Naive B cell (primary cell): ENCODE measurements around the gene TSHR. TPM values are rescaled to one million over a fixed set of nuclear protein-coding genes. Genes with fewer than 3 reads are reported as not detected.

ENCODE experiments used
- ATAC-seq, 2 donors: fragments of 150-1000 bp; cut with Tn5 transposase; 2 replicates each; pipeline ENCODE4 v1.10.0; 2021; ENCODE audit warnings: low read depth in 2 of 2, mild to moderate bottlenecking in 2 of 2, moderate library complexity in 2 of 2
- DNase-seq: peaks from one replicate; pipeline ENCODE4 v3.0.0; 2022
- H3K27ac Mint-ChIP-seq, 6 donors: one replicate each; pipeline ENCODE4 v1.8.0; 2020 to 2022; ENCODE audit warnings: mild to moderate bottlenecking in 6 of 6, mixed read lengths in 6 of 6, moderate library complexity in 5 of 6, inconsistent platforms in 2 of 6
- H3K27me3 Mint-ChIP-seq, 3 donors: one replicate each; pipeline ENCODE4 v1.8.0; 2021 to 2022; ENCODE audit warnings: mixed read lengths in 3 of 3, mild to moderate bottlenecking in 1 of 3
- H3K36me3 Mint-ChIP-seq, 2 donors: one replicate each; pipeline ENCODE4 v1.8.0; 2020 to 2022; ENCODE audit warnings: mixed read lengths in 2 of 2, inconsistent platforms in 1 of 2, mild to moderate bottlenecking in 1 of 2
- H3K4me1 Mint-ChIP-seq, 3 donors: one replicate each; pipeline ENCODE4 v1.8.0; 2020 to 2022; ENCODE audit warnings: mixed read lengths in 3 of 3, inconsistent platforms in 1 of 3, mild to moderate bottlenecking in 1 of 3, moderate library complexity in 1 of 3
- H3K4me3 Mint-ChIP-seq, 8 donors: one replicate each; pipeline ENCODE4 v1.8.0; 2020 to 2022; ENCODE audit warnings: mild to moderate bottlenecking in 8 of 8, mixed read lengths in 8 of 8, moderate library complexity in 8 of 8, inconsistent platforms in 2 of 8
- H3K9me3 Mint-ChIP-seq, 7 donors: one replicate each; pipeline ENCODE4 v1.8.0; 2020 to 2022; ENCODE audit warnings: mixed read lengths in 7 of 7, mild to moderate bottlenecking in 5 of 7, inconsistent platforms in 2 of 7, moderate library complexity in 1 of 7
- polyA plus RNA-seq, 6 donors: library from polyadenylated mRNA; unstranded; fragments of 300-500 nt; fragmentation: Illumina TruSeq; gene quantifications; one replicate each; pipeline ENCODE4 v1.2.3, GENCODE V29; 2021; ENCODE audit warnings: low read depth in 6 of 6

TSHR gene
- polyA plus RNA-seq, 6 donors from 2014 or later, result not detected

DNA sequence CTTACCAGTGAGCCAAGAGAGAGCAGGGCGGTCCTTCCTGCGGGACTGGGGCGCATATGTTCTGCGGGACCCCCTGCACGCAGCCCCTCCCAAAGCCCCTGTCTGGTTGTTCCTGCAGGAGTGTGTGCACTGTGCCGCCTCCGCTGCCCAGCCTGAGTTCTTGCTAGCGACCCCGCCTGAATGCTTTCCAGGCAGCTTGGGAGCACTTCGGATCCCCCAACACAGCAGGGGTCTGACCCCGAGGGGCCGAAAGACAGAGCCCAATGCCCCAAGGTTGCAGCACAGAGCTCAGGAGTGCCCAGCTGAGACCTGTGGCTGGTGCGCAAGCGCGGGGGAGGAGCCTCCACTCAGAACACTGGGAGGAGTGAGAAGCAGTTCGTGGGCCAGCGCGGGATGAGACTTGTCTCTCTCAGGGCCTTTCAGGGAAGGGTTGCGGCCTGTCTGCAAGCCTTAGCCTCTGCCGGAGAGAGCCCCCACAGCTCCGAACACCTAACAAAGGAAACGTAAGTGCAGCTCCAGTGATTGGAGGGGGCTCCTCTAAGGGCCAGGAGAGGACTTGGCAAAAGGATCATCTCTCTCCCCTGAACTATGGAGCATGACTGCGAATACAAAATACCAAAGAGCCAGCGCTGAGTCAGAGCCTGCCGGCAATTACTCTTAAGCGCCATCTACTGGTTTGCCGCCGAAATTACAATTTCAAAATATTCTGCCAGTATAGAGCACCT, 214.8 kb downstream of the TSHR start:
- Mint-ChIP-seq H3K27ac (peak overlapping the region; percentile 78 to 96 (median 90)), H3K27me3 (no peaks in the 10 kb centered on the region), H3K4me3 (peak overlapping the region; percentile 89 to 96 (median 94)), H3K4me1 (peaks cover 24 to 30% (median 28%) of the 10 kb centered on the region in 3 donors), H3K36me3 (no peaks in the 10 kb centered on the region), H3K9me3 (no peaks in the 10 kb centered on the region)
- DNase-seq (peak; percentile 84), ATAC-seq (peak; percentile 95 to 96)

- DNase-seq (no peak), ATAC-seq (no peak)
- Mint-ChIP-seq H3K9me3 (no peaks in the 10 kb centered on the region), H3K4me1 (peaks cover 24 to 30% (median 28%) of the 10 kb centered on the region in 3 donors), H3K4me3 (peak overlapping the region in 6 of 8 donors; percentile 89 to 96 (median 94)), H3K27me3 (no peaks in the 10 kb centered on the region), H3K36me3 (no peaks in the 10 kb centered on the region), H3K27ac (peak overlapping the region in 5 of 6 donors; percentile 78 to 96 (median 90))
Measured at GRCh38 chr14:81170829-81171195, 215.4 kb downstream of the TSHR start.

DNA sequence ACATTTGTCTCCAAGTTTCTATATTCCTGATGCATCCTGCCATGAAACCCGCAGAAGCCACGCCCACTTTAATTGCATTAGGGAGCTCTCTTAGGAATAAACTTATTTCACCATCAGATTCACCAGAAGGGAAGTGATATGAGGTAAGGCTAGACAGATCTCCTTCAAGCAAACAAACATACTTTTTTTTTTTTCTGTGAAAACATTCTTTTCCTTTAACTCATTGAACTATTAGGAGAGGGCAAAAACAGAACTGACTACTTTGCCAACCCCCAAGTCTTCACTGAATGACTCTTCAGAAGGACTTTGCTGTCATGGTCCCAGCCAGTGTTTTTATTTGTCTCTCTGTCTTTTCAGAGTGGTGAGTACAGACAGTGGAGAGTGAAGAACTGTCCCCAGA, 216.9 kb downstream of the TSHR start:
- Mint-ChIP-seq H3K9me3 (no peaks in the 10 kb centered on the region), H3K4me3 (no peak overlapping the region), H3K36me3 (no peaks in the 10 kb centered on the region), H3K4me1 (peaks cover 32 to 34% (median 32%) of the 10 kb centered on the region in 3 donors), H3K27ac (no peak overlapping the region), H3K27me3 (no peaks in the 10 kb centered on the region)
- ATAC-seq (no peak), DNase-seq (no peak)

DNA sequence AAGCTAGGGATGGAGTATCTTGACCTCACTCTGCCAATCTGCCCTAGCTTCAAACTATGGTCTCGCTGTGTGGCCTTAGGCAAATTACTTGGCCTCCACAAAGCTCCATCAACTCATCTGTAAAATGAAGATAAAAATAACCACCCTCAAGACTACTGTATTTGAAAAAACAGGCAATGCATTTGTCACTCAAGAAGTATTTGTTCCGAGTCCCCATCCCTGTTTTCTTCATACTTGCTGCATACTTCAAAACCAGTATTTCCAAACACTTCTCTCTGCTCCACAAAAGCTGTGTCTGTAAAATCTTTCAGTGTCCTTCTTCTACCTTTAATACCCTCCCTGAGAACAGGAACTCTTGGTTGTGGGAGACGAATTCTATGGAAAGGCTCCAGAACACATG, 217.5 kb downstream of the TSHR start:
- H3K4me1 Mint-ChIP-seq, result peaks cover 32 to 34% (median 32%) of the 10 kb centered on the region in 3 donors
- H3K27ac Mint-ChIP-seq, result no peak overlapping the region
- H3K4me3 Mint-ChIP-seq, result no peak overlapping the region
- no peaks in the 10 kb centered on the region for H3K9me3 Mint-ChIP-seq
- H3K27me3 Mint-ChIP-seq, result no peaks in the 10 kb centered on the region
- no peak for DNase-seq
- no peak for ATAC-seq
- no peaks in the 10 kb centered on the region for H3K36me3 Mint-ChIP-seq

- no peaks in the 10 kb centered on the region for H3K27me3 Mint-ChIP-seq
- ATAC-seq (peak; percentile 49 to 56), DNase-seq (no peak)
- H3K9me3 Mint-ChIP-seq, result no peaks in the 10 kb centered on the region
- peaks cover 0 to 7% of the 10 kb centered on the region in 2 donors for H3K36me3 Mint-ChIP-seq
- peaks cover 15 to 22% (median 22%) of the 10 kb centered on the region in 3 donors for H3K4me1 Mint-ChIP-seq
- H3K4me3 Mint-ChIP-seq, result peak overlapping the region in 1 of 8 donors; percentile 11
- peak overlapping the region in 2 of 6 donors; percentile 17 to 27 for H3K27ac Mint-ChIP-seq
Measured at GRCh38 chr14:81176241-81176640, 220.8 kb downstream of the TSHR start.

DNA sequence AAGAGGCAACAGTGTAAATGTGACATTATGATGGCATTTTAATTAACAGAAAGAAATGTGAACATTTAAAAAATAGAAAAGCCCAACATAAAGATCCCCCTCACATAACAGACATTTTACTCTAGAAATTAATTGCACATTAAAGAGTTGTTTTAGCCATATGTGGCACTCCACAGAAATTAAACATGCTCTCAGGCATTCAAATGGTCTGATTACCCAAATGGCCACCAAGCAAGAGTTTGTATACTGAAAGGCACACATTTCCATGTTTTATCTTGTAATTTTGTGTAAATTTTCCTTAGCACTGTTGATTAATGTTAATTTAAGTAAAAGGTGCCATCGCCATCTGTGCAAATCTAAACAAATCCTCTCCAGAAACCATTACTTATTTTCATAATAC, 221.8 kb downstream of the TSHR start:
- H3K36me3 Mint-ChIP-seq, result peaks cover 3 to 9% of the 10 kb centered on the region in 2 donors
- H3K4me3 Mint-ChIP-seq, result peak overlapping the region in 2 of 8 donors; percentile 14 to 27
- H3K9me3 Mint-ChIP-seq, result no peaks in the 10 kb centered on the region
- H3K27ac Mint-ChIP-seq, result peak overlapping the region in 2 of 6 donors; percentile 38 to 46
- no peaks in the 10 kb centered on the region for H3K27me3 Mint-ChIP-seq
- ATAC-seq, result no peak
- DNase-seq, result no peak
- H3K4me1 Mint-ChIP-seq, result peaks cover 16 to 31% (median 22%) of the 10 kb centered on the region in 3 donors

GRCh38 chr14:81178063-81178462, 222.6 kb downstream of the TSHR start:
- Mint-ChIP-seq H3K4me3 (no peak overlapping the region), H3K4me1 (peaks cover 17 to 35% (median 19%) of the 10 kb centered on the region in 3 donors), H3K36me3 (peaks cover 10 to 14% of the 10 kb centered on the region in 2 donors), H3K9me3 (no peaks in the 10 kb centered on the region), H3K27ac (peak overlapping the region in 1 of 6 donors; percentile 51), H3K27me3 (no peaks in the 10 kb centered on the region)
- DNase-seq (no peak), ATAC-seq (no peak)

DNA sequence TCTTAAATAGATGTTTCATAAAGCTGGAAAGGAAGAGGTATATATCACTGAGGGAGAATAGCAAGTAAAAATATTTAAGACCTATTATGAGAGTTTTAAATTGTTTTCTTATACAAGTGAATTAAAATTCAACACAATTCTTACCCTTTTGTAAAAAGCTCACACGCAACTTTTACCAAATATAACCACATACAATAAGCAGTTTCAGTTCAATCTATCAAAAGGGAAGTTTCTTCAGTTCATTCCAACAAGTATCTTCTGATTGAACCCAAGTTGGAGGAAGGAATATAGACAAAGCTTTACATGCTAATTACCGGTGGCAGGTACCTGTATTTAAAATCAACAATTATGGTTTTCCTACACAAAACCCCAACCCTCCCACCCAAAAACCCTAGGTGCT, 224.2 kb downstream of the TSHR start:
- peaks cover 10 to 14% of the 10 kb centered on the region in 2 donors for H3K36me3 Mint-ChIP-seq
- no peak overlapping the region for H3K27ac Mint-ChIP-seq
- H3K4me1 Mint-ChIP-seq, result peaks cover 15 to 33% (median 18%) of the 10 kb centered on the region in 3 donors
- ATAC-seq, result no peak
- no peaks in the 10 kb centered on the region for H3K9me3 Mint-ChIP-seq
- no peak overlapping the region for H3K4me3 Mint-ChIP-seq
- H3K27me3 Mint-ChIP-seq, result no peaks in the 10 kb centered on the region
- no peak for DNase-seq

- Mint-ChIP-seq H3K36me3 (peaks cover 8 to 26% of the 10 kb centered on the region in 2 donors), H3K27ac (peak overlapping the region in 1 of 6 donors; percentile 10), H3K27me3 (no peaks in the 10 kb centered on the region), H3K9me3 (no peaks in the 10 kb centered on the region), H3K4me3 (no peak overlapping the region), H3K4me1 (peaks cover 13 to 19% (median 14%) of the 10 kb centered on the region in 3 donors)
- no peak for DNase-seq
- no peak for ATAC-seq
Measured at GRCh38 chr14:81187832-81188522, 232.6 kb downstream of the TSHR start.

DNA sequence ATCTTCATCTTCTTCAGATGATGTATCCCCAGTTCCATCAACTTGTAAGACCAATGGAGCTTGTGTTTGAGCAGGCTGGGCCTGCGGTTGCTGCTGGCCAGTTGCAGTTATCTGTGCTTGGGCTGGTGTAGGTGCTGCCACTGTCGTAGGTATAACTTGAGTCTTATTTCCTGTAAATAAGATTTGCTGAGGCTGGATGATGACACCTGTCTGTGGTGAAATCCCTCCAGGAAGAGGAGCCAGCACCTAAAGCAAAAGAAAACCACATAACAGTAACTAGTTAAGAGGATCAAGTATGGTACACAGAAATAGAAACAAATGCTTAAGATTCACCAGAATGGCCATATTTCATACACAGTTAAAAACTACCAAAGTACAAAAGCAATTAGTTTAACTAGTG, 237.2 kb downstream of the TSHR start:
- Mint-ChIP-seq H3K27me3 (no peaks in the 10 kb centered on the region), H3K36me3 (peaks cover 4 to 10% of the 10 kb centered on the region in 2 donors), H3K4me1 (peaks cover 10 to 19% (median 13%) of the 10 kb centered on the region in 3 donors), H3K27ac (peak overlapping the region in 3 of 6 donors; percentile 45 to 67 (median 52)), H3K4me3 (no peak overlapping the region), H3K9me3 (no peaks in the 10 kb centered on the region)
- ATAC-seq, result no peak
- DNase-seq, result no peak

GRCh38 chr14:81193924-81194633, 238.7 kb downstream of the TSHR start:
- no peak for ATAC-seq
- Mint-ChIP-seq H3K9me3 (no peaks in the 10 kb centered on the region), H3K4me1 (peaks cover 10 to 13% (median 12%) of the 10 kb centered on the region in 3 donors), H3K4me3 (no peak overlapping the region), H3K36me3 (peaks cover 4 to 8% of the 10 kb centered on the region in 2 donors), H3K27ac (peak overlapping the region in 1 of 6 donors; percentile 60), H3K27me3 (no peaks in the 10 kb centered on the region)
- DNase-seq, result no peak
